GM12878 (cell line): Measurements from ENCODE around the gene BRME1. TPM values are rescaled to one million over a fixed set of nuclear protein-coding genes. Genes with fewer than 3 reads are reported as not detected.

Source experiments
- ASH2L ChIP-seq: fragments of 300-600, 200-600 bp; sonication (generic); IDR thresholded peaks from 2 replicates; pipeline ENCODE4 v1.6.1; 2017; ENCODE audit warnings: low read depth, mild to moderate bottlenecking, borderline replicate concordance
- ATF2 ChIP-seq: IDR thresholded peaks from 2 replicates; pipeline ENCODE4 v1.6.1; 2012; ENCODE audit warnings: low read length, inconsistent platforms
- CREB1 ChIP-seq: IDR thresholded peaks from 2 replicates; pipeline ENCODE4 v1.6.1; 2012; ENCODE audit warnings: low read depth, mild to moderate bottlenecking, inconsistent platforms
- E4F1 ChIP-seq: fragments of 450-650 bp; IDR thresholded peaks from 2 replicates; pipeline ENCODE4 v1.6.1; 2018; ENCODE audit warnings: borderline replicate concordance, mild to moderate bottlenecking; ENCODE audit not compliant: partially characterized antibody
- HCFC1 ChIP-seq: fragments of 150-350 bp; IDR thresholded peaks from 2 replicates; pipeline ENCODE4 v1.6.1; 2014; ENCODE audit warnings: low read length
- KAT2A ChIP-seq: conservative IDR thresholded peaks from 2 replicates; pipeline ENCODE4 v1.6.1; 2011; ENCODE audit warnings: low read depth, low read length; ENCODE audit not compliant: control insufficient read depth
- MXI1 ChIP-seq: fragments of 150-350 bp; IDR thresholded peaks from 2 replicates; pipeline ENCODE4 v1.6.1; 2011; ENCODE audit warnings: low read depth, mild to moderate bottlenecking, inconsistent platforms, low read length, improper control_type of control experiment
- NRF1 ChIP-seq: conservative IDR thresholded peaks from 2 replicates; pipeline ENCODE4 v1.6.1; 2011; ENCODE audit warnings: mild to moderate bottlenecking, low read depth, low read length, improper control_type of control experiment
- POLR2AphosphoS5 ChIP-seq: IDR thresholded peaks from 2 replicates; pipeline ENCODE4 v1.6.1; 2011; ENCODE audit warnings: mild to moderate bottlenecking, low read length, inconsistent platforms
- RCOR1 ChIP-seq: conservative IDR thresholded peaks from 2 replicates; pipeline ENCODE4 v1.6.1; 2012; ENCODE audit warnings: low read depth, low read length, improper control_type of control experiment
- REST ChIP-seq: IDR thresholded peaks from 2 replicates; pipeline ENCODE4 v1.6.1; 2012; ENCODE audit warnings: mild to moderate bottlenecking, low read depth, low read length
- RFX5 ChIP-seq: IDR thresholded peaks from 2 replicates; pipeline ENCODE4 v1.6.1; 2011; ENCODE audit warnings: low read depth, low read length, improper control_type of control experiment
- STAT3 ChIP-seq: IDR thresholded peaks from 2 replicates; pipeline ENCODE4 v1.6.1; 2011; ENCODE audit warnings: low read depth, low read length, improper control_type of control experiment
- SUPT20H ChIP-seq: IDR thresholded peaks from 2 replicates; pipeline ENCODE4 v1.6.1; 2011; ENCODE audit warnings: low read depth, mild to moderate bottlenecking, low read length, moderate library complexity, borderline replicate concordance; ENCODE audit not compliant: control insufficient read depth
- SUZ12 ChIP-seq: fragments of 200-600 bp; sonication (generic); IDR thresholded peaks from one replicate; pipeline ENCODE4 v1.6.1; 2018; ENCODE audit warnings: antibody characterized with exemption, mild to moderate bottlenecking; ENCODE audit not compliant: unreplicated experiment
- TCF3 ChIP-seq: IDR thresholded peaks from 2 replicates; pipeline ENCODE4 v1.6.1; 2012; ENCODE audit warnings: low read depth, mild to moderate bottlenecking, low read length, borderline replicate concordance; ENCODE audit not compliant: insufficient read depth
- USF2 ChIP-seq: IDR thresholded peaks from 2 replicates; pipeline ENCODE4 v1.6.1; 2011; ENCODE audit warnings: low read depth, low read length, improper control_type of control experiment, borderline replicate concordance
- ZSCAN29 ChIP-seq: fragments of 450-650 bp; IDR thresholded peaks from 2 replicates; pipeline ENCODE4 v1.6.1; 2017; ENCODE audit warnings: mild to moderate bottlenecking, moderate library complexity
- polyA plus RNA-seq, 11 experiments: library from polyadenylated mRNA; depleted of rRNA in 4 of 11; unstranded in 6 of 11; stranded (reverse) in 5 of 11; fragments of >200 nt; fragmentation: Nextera tagmentation in 4 of 11; fragmentation: Illumina TruSeq in 1 of 11; extraction: Ambion mirVana in 4 of 11; extraction: Trizol in 1 of 11; gene quantifications; 1 replicate in 1 of 11; 2 replicates in 10 of 11; pipeline versions ENCODE4 v1.2.1 to v1.2.3, GENCODE V29; 2011 to 2016; ENCODE audit warnings: inconsistent platforms in 2 of 11, missing spikeins in 2 of 11, low read depth in 1 of 11
- total RNA-seq, 4 experiments: library from RNA; depleted of rRNA in 3 of 4; stranded (reverse); fragments of >200 nt in 3 of 4; fragmentation: Illumina TruSeq in 1 of 4; extraction: Trizol in 1 of 4; gene quantifications; 2 replicates each; pipeline versions ENCODE4 v1.2.1 to v1.2.3, GENCODE V29; 2013 to 2021

BRME1 gene
- total and polyA plus RNA-seq, 10 of the 15 experiments (the other 5 are each of a cell fraction or from before 2014, with no cell fraction given) = 0.07 to 2.2 (median 1.1) TPM; not detected in 1

GRCh38 chr19:13905634-13906520 lies at the start of gene BRME1, which contains the start of gene CC2D1A (continued):
- TF ChIP-seq ATF2 = no peak
- TF ChIP-seq NRF1 = peak; percentile 93
- no peak for TF ChIP-seq REST
- TF ChIP-seq USF2 = no peak
- no peak for TF ChIP-seq RFX5
- no peak for TF ChIP-seq MXI1
- no peak for TF ChIP-seq KAT2A
- TF ChIP-seq RCOR1 = no peak
- no peak for TF ChIP-seq STAT3
- TF ChIP-seq E4F1 = peak; percentile 18
- TF ChIP-seq HCFC1 = peak; percentile 95
- no peak for TF ChIP-seq SUZ12
- TF ChIP-seq CREB1 = peak; percentile 78; the same call in 1 of the 2 replicates
- no peak for TF ChIP-seq SUPT20H
- TF ChIP-seq ASH2L = no peak
- TF ChIP-seq POLR2AphosphoS5 = no peak; the same call in 1 of the 2 replicates
- TF ChIP-seq ZSCAN29 = no peak
- 0 out of 2 replicates have a peak, but pooled peaks have one; percentile 11 for TF ChIP-seq TCF3
